HepG2 (cell line): ENCODE data around the gene C2orf81. TPM values are rescaled to one million over a fixed set of nuclear protein-coding genes. Genes with fewer than 3 reads are reported as not detected.

Experiments
- AHDC1 ChIP-seq: sonication (generic); formaldehyde crosslinking; IDR thresholded peaks from 2 replicates; pipeline ENCODE4 v1.5.1; 2020; ENCODE audit warnings: mild to moderate bottlenecking, missing genetic modification reagents, borderline replicate concordance
- FOXP1 ChIP-seq, 2 experiments: fragments of 450-650 bp in 1 of 2; IDR thresholded peaks; 2 replicates each; pipeline ENCODE4 v1.6.1; 2017 to 2018; ENCODE audit warnings: antibody characterized with exemption in 1 of 2
- GPN1 ChIP-seq: sonication (generic); formaldehyde crosslinking; IDR thresholded peaks from 2 replicates; pipeline ENCODE4 v1.5.1; 2020; ENCODE audit warnings: missing genetic modification reagents, borderline replicate concordance
- JUN ChIP-seq: sonication (generic); formaldehyde crosslinking; IDR thresholded peaks from 2 replicates; pipeline ENCODE4 v1.4.0; 2020; ENCODE audit warnings: mild to moderate bottlenecking, missing genetic modification reagents
- KLF13 ChIP-seq: sonication (generic); formaldehyde crosslinking; IDR thresholded peaks from 2 replicates; pipeline ENCODE4 v1.4.0; 2020; ENCODE audit warnings: mild to moderate bottlenecking, missing genetic modification reagents
- PHF5A ChIP-seq: IDR thresholded peaks from one replicate; pipeline ENCODE4 v1.6.1; 2018; ENCODE audit warnings: low read depth, missing genetic modification reagents; ENCODE audit not compliant: unreplicated experiment
- SP2 ChIP-seq: sonication (generic); formaldehyde crosslinking; IDR thresholded peaks from 2 replicates; pipeline ENCODE4 v1.5.1; 2020; ENCODE audit warnings: mild to moderate bottlenecking, missing genetic modification reagents
- SPEN ChIP-seq: sonication (generic); formaldehyde crosslinking; IDR thresholded peaks from 2 replicates; pipeline ENCODE4 v1.5.1; 2020; ENCODE audit warnings: low read depth, mild to moderate bottlenecking, missing genetic modification reagents
- TIGD3 ChIP-seq: sonication (generic); formaldehyde crosslinking; IDR thresholded peaks from 2 replicates; pipeline ENCODE4 v1.5.1; 2020; ENCODE audit warnings: mild to moderate bottlenecking, missing genetic modification reagents, borderline replicate concordance
- ZBED4 ChIP-seq: sonication (generic); formaldehyde crosslinking; IDR thresholded peaks from 2 replicates; pipeline ENCODE4 v1.4.0; 2020; ENCODE audit warnings: missing genetic modification reagents, borderline replicate concordance
- ZFP37 ChIP-seq: sonication (generic); formaldehyde crosslinking; IDR thresholded peaks from 2 replicates; pipeline ENCODE4 v1.4.0; 2020; ENCODE audit warnings: missing genetic modification reagents, borderline replicate concordance
- ZFP62 ChIP-seq: sonication (generic); formaldehyde crosslinking; IDR thresholded peaks from 2 replicates; pipeline ENCODE4 v1.4.0; 2020; ENCODE audit warnings: missing genetic modification reagents
- ZNF547 ChIP-seq: sonication (generic); formaldehyde crosslinking; IDR thresholded peaks from 2 replicates; pipeline ENCODE4 v1.5.1; 2020; ENCODE audit warnings: mild to moderate bottlenecking, missing genetic modification reagents
- ZNF605 ChIP-seq: sonication (generic); formaldehyde crosslinking; IDR thresholded peaks from 2 replicates; pipeline ENCODE4 v1.8.0; 2022; ENCODE audit warnings: mild to moderate bottlenecking, missing genetic modification reagents
- ZNF644 ChIP-seq: IDR thresholded peaks from 2 replicates; pipeline ENCODE4 v1.6.1; 2016; ENCODE audit warnings: low read depth
- polyA plus RNA-seq, 8 experiments: library from polyadenylated mRNA; depleted of rRNA in 3 of 8; stranded (reverse) in 7 of 8; unstranded in 1 of 8; fragments of >200 nt; fragmentation: Illumina TruSeq in 4 of 8; extraction: Trizol in 4 of 8; gene quantifications; 2 replicates each; pipeline versions ENCODE4 v1.2.1 to v1.2.3, GENCODE V29; 2011 to 2016; ENCODE audit warnings: low read depth in 4 of 8, missing spikeins in 1 of 8, mixed read lengths in 1 of 8; ENCODE audit not compliant: insufficient read depth in 1 of 8
- total RNA-seq, 5 experiments: library from RNA; depleted of rRNA; stranded (reverse); fragments of >200 nt; fragmentation: Illumina TruSeq; extraction: Trizol; gene quantifications; 2 replicates each; pipeline ENCODE4 v1.2.3, GENCODE V29; 2016; ENCODE audit warnings: low read depth in 1 of 5
- TF ChIP-seq, protein P1 (sequence below): sonication (generic); formaldehyde crosslinking; IDR thresholded peaks from 2 replicates; pipeline ENCODE4 v1.5.0; 2020; ENCODE audit warnings: mild to moderate bottlenecking, missing genetic modification reagents

Gene C2orf81
- total and polyA plus RNA-seq, 2 of the 13 experiments (the other 11 are each of a cell fraction or from before 2014, with no cell fraction given): 0.15 to 0.17 TPM

DNA sequence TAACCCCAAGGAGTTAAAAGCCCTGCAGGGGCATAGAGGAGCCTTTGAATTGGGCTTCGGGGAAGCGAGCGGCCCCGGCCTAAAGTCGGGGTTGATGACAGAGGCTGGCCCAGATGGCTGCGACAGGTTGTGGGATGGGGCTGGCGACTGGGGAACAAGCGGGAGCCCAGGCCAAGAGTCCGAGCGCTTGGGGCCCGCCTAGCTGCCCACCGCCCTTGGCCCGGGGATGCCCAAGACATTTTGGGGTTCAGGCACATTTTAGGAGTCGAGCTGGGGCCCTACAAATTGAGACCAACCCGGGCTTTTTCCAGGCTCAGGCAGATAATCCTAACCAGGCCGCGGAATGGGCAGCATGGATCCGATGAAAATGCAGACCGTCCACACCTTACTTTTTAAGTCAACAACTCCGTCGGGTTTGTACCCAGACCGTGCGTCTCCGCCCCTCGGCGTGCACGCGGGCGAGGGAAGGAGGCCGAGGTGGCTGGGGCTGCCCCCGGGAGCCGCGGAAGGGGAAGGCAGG lies 19.8 kb upstream of the C2orf81 start (continued):
- no peak for TF ChIP-seq TIGD3 (CRISPR knock-in tag)
- TF ChIP-seq KLF13 (CRISPR knock-in tag): no peak
- TF ChIP-seq JUN (CRISPR knock-in tag): no peak
- TF ChIP-seq ZBED4 (CRISPR knock-in tag): no peak
- TF ChIP-seq FOXP1 (IDR thresholded peaks at IDR 0.05): no peak
- TF ChIP-seq FOXP1 (CRISPR knock-in tag; IDR thresholded peaks at IDR 0.05): no peak
- TF ChIP-seq ZFP37 (CRISPR knock-in tag): 0 out of 2 replicates have a peak, but pooled peaks have one; percentile 19
- no peak for TF ChIP-seq ZNF547
- 0 out of 2 replicates have a peak, but pooled peaks have one; percentile 30 for TF ChIP-seq SP2
- TF ChIP-seq, protein P1, sequence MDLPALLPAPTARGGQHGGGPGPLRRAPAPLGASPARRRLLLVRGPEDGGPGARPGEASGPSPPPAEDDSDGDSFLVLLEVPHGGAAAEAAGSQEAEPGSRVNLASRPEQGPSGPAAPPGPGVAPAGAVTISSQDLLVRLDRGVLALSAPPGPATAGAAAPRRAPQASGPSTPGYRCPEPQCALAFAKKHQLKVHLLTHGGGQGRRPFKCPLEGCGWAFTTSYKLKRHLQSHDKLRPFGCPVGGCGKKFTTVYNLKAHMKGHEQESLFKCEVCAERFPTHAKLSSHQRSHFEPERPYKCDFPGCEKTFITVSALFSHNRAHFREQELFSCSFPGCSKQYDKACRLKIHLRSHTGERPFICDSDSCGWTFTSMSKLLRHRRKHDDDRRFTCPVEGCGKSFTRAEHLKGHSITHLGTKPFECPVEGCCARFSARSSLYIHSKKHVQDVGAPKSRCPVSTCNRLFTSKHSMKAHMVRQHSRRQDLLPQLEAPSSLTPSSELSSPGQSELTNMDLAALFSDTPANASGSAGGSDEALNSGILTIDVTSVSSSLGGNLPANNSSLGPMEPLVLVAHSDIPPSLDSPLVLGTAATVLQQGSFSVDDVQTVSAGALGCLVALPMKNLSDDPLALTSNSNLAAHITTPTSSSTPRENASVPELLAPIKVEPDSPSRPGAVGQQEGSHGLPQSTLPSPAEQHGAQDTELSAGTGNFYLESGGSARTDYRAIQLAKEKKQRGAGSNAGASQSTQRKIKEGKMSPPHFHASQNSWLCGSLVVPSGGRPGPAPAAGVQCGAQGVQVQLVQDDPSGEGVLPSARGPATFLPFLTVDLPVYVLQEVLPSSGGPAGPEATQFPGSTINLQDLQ (CRISPR knock-in tag): 0 out of 2 replicates have a peak, but pooled peaks have one; percentile 2
- TF ChIP-seq SPEN: no peak
- TF ChIP-seq PHF5A (CRISPR knock-in tag): peak; percentile 13
- TF ChIP-seq ZNF605 (CRISPR knock-in tag): no peak
- 0 out of 2 replicates have a peak, but pooled peaks have one; percentile 15 for TF ChIP-seq AHDC1
- TF ChIP-seq GPN1: no peak
- no peak for TF ChIP-seq ZNF644 (CRISPR knock-in tag)
- TF ChIP-seq ZFP62 (CRISPR knock-in tag): no peak
